PFSK-1 (cell line): ENCODE data around the gene ATP5F1E.

Experiments
- FOXP2 ChIP-seq: optimal IDR thresholded peaks from 2 replicates; pipeline ENCODE3; 2011; ENCODE audit warnings: borderline replicate concordance, control low read depth, inconsistent platforms; ENCODE audit not compliant: insufficient read depth; ENCODE audit errors: extremely low read length, extremely low read depth
- POLR2AphosphoS5 ChIP-seq: IDR thresholded peaks from 2 replicates; pipeline ENCODE4 v1.6.1; 2012; ENCODE audit warnings: low read depth, mild to moderate bottlenecking, control low read depth, low read length, moderate library complexity
- SIN3A ChIP-seq: IDR thresholded peaks from 2 replicates; pipeline ENCODE4 v1.6.1; 2012; ENCODE audit warnings: mild to moderate bottlenecking, low read length, moderate library complexity, borderline replicate concordance; ENCODE audit not compliant: insufficient read depth
- TAF1 ChIP-seq: IDR thresholded peaks from 2 replicates; pipeline ENCODE4 v1.6.1; 2012; ENCODE audit warnings: low read length, control low read depth, borderline replicate concordance; ENCODE audit not compliant: insufficient read depth
- TF ChIP-seq, protein P1 (sequence below), 2 experiments: IDR thresholded peaks; 2 replicates each; pipeline versions ENCODE4 v1.6.1 to v1.8.0; 2011 to 2012; ENCODE audit warnings: low read depth in 2 of 2, low read length in 2 of 2, control low read depth in 1 of 2, inconsistent platforms in 1 of 2, mild to moderate bottlenecking in 1 of 2, moderate library complexity in 1 of 2; ENCODE audit not compliant: insufficient read depth in 1 of 2

ATP5F1E gene

DNA sequence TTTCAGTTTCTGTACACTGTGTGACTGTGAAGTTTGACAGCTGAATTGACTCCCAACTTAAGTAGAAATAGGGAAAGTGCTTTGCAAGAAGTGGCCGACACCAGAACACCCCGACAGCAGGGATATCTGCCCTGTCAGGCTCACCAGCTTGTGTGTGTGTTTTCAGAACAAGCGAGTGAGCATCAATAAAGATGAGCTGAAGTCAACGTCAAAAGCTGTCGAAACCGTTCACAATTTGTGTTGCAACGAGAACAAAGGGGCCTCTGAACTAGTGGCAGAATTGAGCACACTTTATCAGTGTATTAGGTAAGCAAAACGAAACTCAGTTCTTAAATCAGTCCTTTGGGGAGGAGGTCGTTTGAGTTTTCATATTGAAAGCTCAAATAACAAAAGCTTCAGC lies 40.4 kb downstream of the ATP5F1E start:
- TF ChIP-seq SIN3A (no peak), FOXP2 (no peak), TAF1 (no peak), POLR2AphosphoS5 (no peak)
- TF ChIP-seq, protein P1, sequence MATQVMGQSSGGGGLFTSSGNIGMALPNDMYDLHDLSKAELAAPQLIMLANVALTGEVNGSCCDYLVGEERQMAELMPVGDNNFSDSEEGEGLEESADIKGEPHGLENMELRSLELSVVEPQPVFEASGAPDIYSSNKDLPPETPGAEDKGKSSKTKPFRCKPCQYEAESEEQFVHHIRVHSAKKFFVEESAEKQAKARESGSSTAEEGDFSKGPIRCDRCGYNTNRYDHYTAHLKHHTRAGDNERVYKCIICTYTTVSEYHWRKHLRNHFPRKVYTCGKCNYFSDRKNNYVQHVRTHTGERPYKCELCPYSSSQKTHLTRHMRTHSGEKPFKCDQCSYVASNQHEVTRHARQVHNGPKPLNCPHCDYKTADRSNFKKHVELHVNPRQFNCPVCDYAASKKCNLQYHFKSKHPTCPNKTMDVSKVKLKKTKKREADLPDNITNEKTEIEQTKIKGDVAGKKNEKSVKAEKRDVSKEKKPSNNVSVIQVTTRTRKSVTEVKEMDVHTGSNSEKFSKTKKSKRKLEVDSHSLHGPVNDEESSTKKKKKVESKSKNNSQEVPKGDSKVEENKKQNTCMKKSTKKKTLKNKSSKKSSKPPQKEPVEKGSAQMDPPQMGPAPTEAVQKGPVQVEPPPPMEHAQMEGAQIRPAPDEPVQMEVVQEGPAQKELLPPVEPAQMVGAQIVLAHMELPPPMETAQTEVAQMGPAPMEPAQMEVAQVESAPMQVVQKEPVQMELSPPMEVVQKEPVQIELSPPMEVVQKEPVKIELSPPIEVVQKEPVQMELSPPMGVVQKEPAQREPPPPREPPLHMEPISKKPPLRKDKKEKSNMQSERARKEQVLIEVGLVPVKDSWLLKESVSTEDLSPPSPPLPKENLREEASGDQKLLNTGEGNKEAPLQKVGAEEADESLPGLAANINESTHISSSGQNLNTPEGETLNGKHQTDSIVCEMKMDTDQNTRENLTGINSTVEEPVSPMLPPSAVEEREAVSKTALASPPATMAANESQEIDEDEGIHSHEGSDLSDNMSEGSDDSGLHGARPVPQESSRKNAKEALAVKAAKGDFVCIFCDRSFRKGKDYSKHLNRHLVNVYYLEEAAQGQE (IDR thresholded peaks at IDR 0.05; ENCODE audit: insufficient read depth in 1 of 2, low read depth in 2 of 2, low read length in 2 of 2): no peak

DNA sequence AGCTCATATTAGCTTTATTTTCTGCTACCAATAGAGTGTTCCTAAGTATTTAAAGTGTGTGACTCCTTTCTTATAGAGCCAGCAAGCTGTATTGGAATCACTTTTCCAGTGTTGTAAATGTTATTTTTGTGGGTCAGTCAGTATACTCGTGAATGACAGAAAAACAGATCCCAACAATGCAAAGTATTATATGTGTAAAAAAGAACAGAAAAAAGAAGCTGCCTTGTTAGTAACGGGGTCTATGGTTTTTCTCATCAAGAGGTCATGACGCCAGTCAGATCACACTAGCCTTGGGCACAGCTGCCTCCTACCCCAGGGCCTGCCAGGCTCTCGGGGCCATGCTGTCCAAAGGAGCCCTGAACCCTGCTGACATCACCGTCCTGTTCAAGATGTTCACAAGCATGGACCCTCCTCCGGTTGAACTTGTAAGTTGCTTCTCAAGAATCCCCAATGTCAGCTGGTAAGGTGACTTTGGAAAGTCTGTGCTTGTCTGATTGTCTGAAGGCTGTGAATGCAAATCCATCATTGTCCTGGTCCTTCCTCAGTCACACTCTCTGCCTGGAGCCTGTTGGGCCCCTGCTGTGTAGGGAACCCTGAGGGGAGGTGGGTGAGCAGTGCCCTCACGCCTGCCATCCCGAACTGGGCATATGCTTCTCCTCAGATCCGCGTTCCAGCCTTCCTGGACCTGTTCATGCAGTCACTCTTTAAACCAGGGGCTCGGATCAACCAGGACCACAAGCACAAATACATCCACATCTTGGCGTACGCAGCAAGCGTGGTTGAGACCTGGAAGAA lies 41.3 kb downstream of the ATP5F1E start:
- TF ChIP-seq, protein P1 (IDR thresholded peaks at IDR 0.05; ENCODE audit: insufficient read depth in 1 of 2, low read depth in 2 of 2, low read length in 2 of 2): no peak
- TF ChIP-seq SIN3A (no peak), FOXP2 (no peak), TAF1 (no peak), POLR2AphosphoS5 (no peak)

DNA sequence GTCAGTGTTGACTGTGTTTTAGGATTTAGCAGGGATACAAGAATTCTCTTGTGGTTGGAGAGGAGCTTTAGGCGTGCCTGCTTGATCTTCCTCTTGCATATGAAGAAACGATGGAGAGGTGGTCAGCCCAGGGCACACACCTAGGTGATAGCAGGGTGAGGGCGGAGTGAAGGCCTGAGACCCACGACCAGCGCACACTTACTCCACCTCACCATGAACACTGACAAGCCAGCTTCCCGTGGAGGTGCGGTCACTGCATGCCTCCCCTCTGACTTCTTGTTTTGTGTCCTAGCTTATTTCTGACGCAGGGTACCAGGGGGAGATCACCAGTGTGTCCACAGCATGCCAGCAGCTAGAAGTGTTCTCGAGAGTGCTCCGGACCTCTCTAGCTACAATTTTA lies 42.9 kb downstream of the ATP5F1E start:
- TF ChIP-seq TAF1 (no peak), POLR2AphosphoS5 (no peak), FOXP2 (no peak), SIN3A (no peak)
- TF ChIP-seq, protein P1 (IDR thresholded peaks at IDR 0.05; ENCODE audit: insufficient read depth in 1 of 2, low read depth in 2 of 2, low read length in 2 of 2): no peak

DNA sequence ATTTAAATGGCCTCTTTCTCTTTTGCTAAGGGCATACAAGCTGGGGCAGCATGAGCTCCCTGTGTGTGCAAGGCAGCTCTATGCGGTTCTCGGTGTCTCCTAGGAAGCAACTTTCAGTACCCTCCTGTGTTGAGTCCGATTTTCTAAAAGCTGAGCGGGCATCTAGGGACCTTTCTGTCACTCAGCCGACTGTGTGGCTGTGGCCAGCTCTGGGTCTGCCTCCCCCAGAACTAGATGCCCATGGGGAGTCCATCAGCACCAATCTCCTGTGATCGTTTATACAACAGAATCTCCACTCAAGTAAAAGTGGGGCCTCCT lies 43.6 kb downstream of the ATP5F1E start:
- TF ChIP-seq TAF1 (no peak), FOXP2 (no peak), POLR2AphosphoS5 (no peak), SIN3A (no peak)
- TF ChIP-seq, protein P1 (IDR thresholded peaks at IDR 0.05; ENCODE audit: insufficient read depth in 1 of 2, low read depth in 2 of 2, low read length in 2 of 2): no peak
